GM12878 (cell line): ENCODE results near the gene CPNE4. TPM values are rescaled to one million over a fixed set of nuclear protein-coding genes. Genes with fewer than 3 reads are reported as not detected.

Source experiments
- ATAC-seq: fragments of 200-7000 bp; cut with Tn5 transposase; 3 replicates; pipeline ENCODE4 v1.9.1; 2020; ENCODE audit warnings: mild to moderate bottlenecking, moderate library complexity
- BruUV-seq: library from RNA; stranded (reverse); fragments of 400-500 nt; replicated peaks from 2 replicates; lab custom pipeline; 2021; lab: Mats Ljungman, UMichigan
- CTCF ChIA-PET: fragments of 300-600 bp; sonication (Branson Sonifier 250); formaldehyde crosslinking; extraction: SDS; loops from one replicate; lab custom pipeline; 2021; ENCODE audit warnings: inconsistent platforms; lab: Yijun Ruan, JAX
- POLR2A ChIA-PET: fragments of 350-600 bp; formaldehyde crosslinking; extraction: SDS; loops from one replicate; lab custom pipeline; 2021; ENCODE audit warnings: inconsistent platforms; lab: Charles Lee
- RAD21 ChIA-PET: fragments of 300-600 bp; sonication (Branson Sonifier 250); formaldehyde crosslinking; loops from one replicate; lab custom pipeline; 2023; ENCODE audit warnings: antibody characterized with exemption; ENCODE audit not compliant: unreplicated experiment; lab: Charles Lee
- SMC1A ChIA-PET: fragments of 300-600 bp; sonication (Branson Sonifier 250); formaldehyde crosslinking; loops from one replicate; lab custom pipeline; 2023; ENCODE audit not compliant: unreplicated experiment, uncharacterized antibody; lab: Charles Lee
- DNase-seq: peaks from one replicate; pipeline ENCODE4 v3.0.0-alpha.2; 2011; ENCODE audit warnings: low read depth, low spot score
- FAIRE-seq: peaks from 3 replicates; lab custom pipeline; 2011; peaks lifted over from hg19 to GRCh38; lab: Jason Lieb, UNC
- H2AFZ ChIP-seq: 2 replicates; pipeline ENCODE4 v1.6.0; 2011; ENCODE audit warnings: low read depth, low read length, control low read depth; ENCODE audit not compliant: control insufficient read depth
- H3K27ac ChIP-seq: 2 replicates; pipeline ENCODE4 v1.5.1; 2011; ENCODE audit warnings: control low read depth; ENCODE audit not compliant: control insufficient read depth, insufficient read depth
- H3K27me3 ChIP-seq, 2 experiments: replicated peaks in 1 of 2; 2 replicates each; pipeline versions ENCODE4 v1.6.0 to v1.6.1; 2011; ENCODE audit warnings: low read length in 1 of 2; ENCODE audit not compliant: control insufficient read depth in 2 of 2, insufficient read depth in 2 of 2
- H3K36me3 ChIP-seq, 2 experiments: 2 replicates each; pipeline ENCODE4 v1.5.1; 2011; ENCODE audit warnings: low read length in 1 of 2; ENCODE audit not compliant: control insufficient read depth in 2 of 2, insufficient read depth in 2 of 2
- H3K4me1 ChIP-seq: 2 replicates; pipeline ENCODE4 v1.6.1; 2011; ENCODE audit warnings: mild to moderate bottlenecking, low read length, moderate library complexity, mixed read lengths; ENCODE audit not compliant: control insufficient read depth, insufficient read depth
- H3K4me2 ChIP-seq: 2 replicates; pipeline ENCODE4 v1.6.0; 2011; ENCODE audit warnings: control low read depth; ENCODE audit not compliant: control insufficient read depth, insufficient read depth
- H3K4me3 ChIP-seq: fragments of 200-600 bp; sonication (generic); 2 replicates; pipeline ENCODE4 v1.5.1; 2016
- H3K79me2 ChIP-seq: 2 replicates; pipeline ENCODE4 v1.6.0; 2011; ENCODE audit warnings: low read length; ENCODE audit not compliant: control insufficient read depth, insufficient read depth
- H3K9ac ChIP-seq: 2 replicates; pipeline ENCODE4 v1.8.0; 2011; ENCODE audit warnings: low read length, control low read depth, mixed read lengths; ENCODE audit not compliant: control insufficient read depth, insufficient read depth
- H3K9me3 ChIP-seq: replicated peaks from 3 replicates; pipeline ENCODE4 v1.5.1; 2011; ENCODE audit warnings: mild to moderate bottlenecking, low read length; ENCODE audit not compliant: control insufficient read depth, insufficient read depth
- H4K20me1 ChIP-seq: 2 replicates; pipeline ENCODE4 v1.6.0; 2011; ENCODE audit not compliant: control insufficient read depth, insufficient read depth
- CBFB ChIP-seq: IDR thresholded peaks from 2 replicates; pipeline ENCODE4 v1.6.1; 2016; ENCODE audit warnings: antibody characterized with exemption, low read depth
- CHD4 ChIP-seq: fragments of 200-600 bp; sonication (generic); IDR thresholded peaks from 2 replicates; pipeline ENCODE4 v1.6.1; 2016; ENCODE audit warnings: mild to moderate bottlenecking
- FOXM1 ChIP-seq: IDR thresholded peaks from 2 replicates; pipeline ENCODE4 v1.6.1; 2012; ENCODE audit warnings: low read depth, mild to moderate bottlenecking, inconsistent platforms, low read length, moderate library complexity
- IKZF2 ChIP-seq, 2 experiments: fragments of 450-650 bp; IDR thresholded peaks; 2 replicates each; pipeline ENCODE4 v1.6.1; 2017; ENCODE audit warnings: mild to moderate bottlenecking in 2 of 2, moderate library complexity in 2 of 2
- STAT1 ChIP-seq: fragments of 450-650 bp; conservative IDR thresholded peaks from 2 replicates; pipeline ENCODE4 v1.6.1; 2014; ENCODE audit warnings: antibody characterized with exemption, mild to moderate bottlenecking
- TARDBP ChIP-seq: IDR thresholded peaks from 2 replicates; pipeline ENCODE4 v1.6.1; 2016; ENCODE audit warnings: borderline replicate concordance
- ZBTB40 ChIP-seq: fragments of 450-650 bp; IDR thresholded peaks from 2 replicates; pipeline ENCODE4 v1.6.1; 2016; ENCODE audit warnings: mild to moderate bottlenecking, moderate library complexity, borderline replicate concordance
- ZZZ3 ChIP-seq: IDR thresholded peaks from 2 replicates; pipeline ENCODE4 v1.6.1; 2011; ENCODE audit warnings: low read depth; ENCODE audit not compliant: control insufficient read depth, insufficient read length
- WGBS: methylation state at CpG from one replicate; pipeline ENCODE4 v1.1.6; 2016; ENCODE audit warnings: low lambda C conversion rate; ENCODE audit not compliant: insufficient replicate concordance, insufficient coverage; ENCODE audit errors: missing lambda C conversion rate; 5-methylcytosine and 5-hydroxymethylcytosine counted together
- in situ Hi-C: fragments of 300-500 bp; cut with MboI; formaldehyde crosslinking; loops from 9 replicates; pipeline ENCODE4 v1.14.3; 2018; ENCODE audit warnings: mixed read lengths
- intact Hi-C: fragments of 100-400 bp; cut with micrococcal nuclease; formaldehyde crosslinking; loops from one replicate; pipeline ENCODE4 v1.14.2; 2022; ENCODE audit not compliant: unreplicated experiment
- polyA plus RNA-seq, 11 experiments: library from polyadenylated mRNA; depleted of rRNA in 4 of 11; unstranded in 6 of 11; stranded (reverse) in 5 of 11; fragments of >200 nt; fragmentation: Nextera tagmentation in 4 of 11; fragmentation: Illumina TruSeq in 1 of 11; extraction: Ambion mirVana in 4 of 11; extraction: Trizol in 1 of 11; gene quantifications; 1 replicate in 1 of 11; 2 replicates in 10 of 11; pipeline versions ENCODE4 v1.2.1 to v1.2.3, GENCODE V29; 2011 to 2016; ENCODE audit warnings: inconsistent platforms in 2 of 11, missing spikeins in 2 of 11, low read depth in 1 of 11
- total RNA-seq, 4 experiments: library from RNA; depleted of rRNA in 3 of 4; stranded (reverse); fragments of >200 nt in 3 of 4; fragmentation: Illumina TruSeq in 1 of 4; extraction: Trizol in 1 of 4; gene quantifications; 2 replicates each; pipeline versions ENCODE4 v1.2.1 to v1.2.3, GENCODE V29; 2013 to 2021

Gene CPNE4
- total and polyA plus RNA-seq, 10 of the 15 experiments (the other 5 are each of a cell fraction or from before 2014, with no cell fraction given) = 0.17 to 1.9 (median 0.48) TPM; not detected in 1

- no peaks in the 10 kb centered on the region for H3K27me3 ChIP-seq
- BruUV-seq = no TSS peak
- H3K79me2 ChIP-seq = no peaks in the 10 kb centered on the region
- no peaks in the 10 kb centered on the region for H4K20me1 ChIP-seq
- TF ChIP-seq FOXM1 (no peak), STAT1 (no peak), CBFB (no peak), CHD4 (no peak), TARDBP (no peak), IKZF2 (IDR thresholded peaks at IDR 0.05) (no peak), ZZZ3 (no peak), ZBTB40 (no peak)
- no peak overlapping the region for H3K27ac ChIP-seq
- 32% methylated on average over 3 of the region's 3 CpGs for WGBS
- ChIA-PET POLR2A (interaction anchor here (0.6 kb wide), 1 partner anchor 281 kb away, joined by 5 read pairs; no protein-coding TSS in a partner anchor), SMC1A (interaction anchor here (0.9 to 1.3 kb wide), 3 partner anchors 10 to 120 kb away, joined by 3 read pairs; no protein-coding TSS in a partner anchor), CTCF (no interaction called here), RAD21 (no interaction called here)
- no peak for FAIRE-seq
- no peaks in the 10 kb centered on the region for H3K4me1 ChIP-seq
- no peak for DNase-seq
- no peak overlapping the region for H2AFZ ChIP-seq
- no peaks in the 10 kb centered on the region for H3K36me3 ChIP-seq
- H3K4me2 ChIP-seq = no peak overlapping the region
- ATAC-seq = no peak
- intact Hi-C loops = no loop called here
- H3K9me3 ChIP-seq = no peaks in the 10 kb centered on the region
- no peak overlapping the region for H3K4me3 ChIP-seq
- no peak overlapping the region for H3K9ac ChIP-seq
- in situ Hi-C loops = no loop called here
These were observed 184.6 kb downstream of the CPNE4 start for GRCh38 chr3:131850223-131850622.
